Left forelimb (tissue), 1 donor: ENCODE results near the gene PTPRE.

ENCODE experiments used
- DNase-seq: peaks from one replicate; pipeline ENCODE4 v3.0.0-alpha.2; 2018; ENCODE audit warnings: low spot score

PTPRE gene

DNA sequence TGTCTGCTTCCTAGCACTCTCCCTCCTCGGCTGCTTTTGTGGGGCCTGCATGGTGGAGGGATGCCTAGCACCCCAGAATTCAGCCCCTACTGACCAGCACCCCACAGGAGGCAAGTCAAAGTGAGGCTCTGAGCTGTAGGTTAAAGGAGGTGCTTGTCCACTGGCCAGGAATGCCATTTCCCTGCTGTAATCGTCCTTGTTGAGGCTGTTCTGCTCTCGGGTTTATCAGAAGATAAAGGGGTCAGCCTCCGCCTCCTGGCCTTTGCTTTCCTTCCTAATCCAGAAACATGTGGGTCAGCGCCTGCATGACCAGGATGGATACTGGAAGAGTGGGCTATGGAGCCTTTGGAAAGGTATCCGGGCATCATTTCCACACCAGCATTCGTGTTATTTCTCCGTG lies 120.4 kb downstream of the PTPRE start:
- no peak for DNase-seq

DNA sequence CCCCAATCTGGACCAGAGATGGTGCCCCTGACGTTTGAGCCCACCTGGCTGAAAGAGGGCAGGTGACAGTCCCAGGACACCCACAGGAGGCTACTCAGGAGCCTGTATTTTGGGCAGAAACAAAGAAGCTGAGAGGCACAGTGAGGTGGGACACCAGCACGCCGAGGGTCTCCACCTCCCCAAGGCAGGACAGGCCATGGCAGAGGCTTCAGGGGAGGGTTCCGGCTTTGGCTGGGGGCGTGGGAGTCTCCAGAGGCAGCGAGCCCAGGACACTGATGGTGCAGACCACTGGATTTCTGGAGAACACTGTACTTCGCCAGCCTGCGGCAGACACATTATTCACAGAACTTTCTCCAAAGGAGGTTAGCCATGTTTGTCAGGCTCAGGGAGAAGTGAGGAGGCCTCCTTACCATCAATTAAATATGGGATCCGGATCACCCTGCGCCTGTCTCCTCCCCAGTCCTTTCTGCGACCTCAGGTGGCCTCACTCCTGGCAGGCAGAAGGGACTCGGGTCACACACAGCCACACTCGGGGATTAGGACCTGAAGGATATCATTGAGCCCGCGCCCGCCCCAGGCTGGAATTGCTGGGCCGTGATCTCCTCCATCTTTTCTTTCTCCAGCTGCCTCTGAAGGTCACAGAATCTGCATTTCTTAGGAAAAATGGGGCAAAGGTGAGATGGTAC lies 121.1 kb downstream of the PTPRE start:
- DNase-seq: no peak

DNA sequence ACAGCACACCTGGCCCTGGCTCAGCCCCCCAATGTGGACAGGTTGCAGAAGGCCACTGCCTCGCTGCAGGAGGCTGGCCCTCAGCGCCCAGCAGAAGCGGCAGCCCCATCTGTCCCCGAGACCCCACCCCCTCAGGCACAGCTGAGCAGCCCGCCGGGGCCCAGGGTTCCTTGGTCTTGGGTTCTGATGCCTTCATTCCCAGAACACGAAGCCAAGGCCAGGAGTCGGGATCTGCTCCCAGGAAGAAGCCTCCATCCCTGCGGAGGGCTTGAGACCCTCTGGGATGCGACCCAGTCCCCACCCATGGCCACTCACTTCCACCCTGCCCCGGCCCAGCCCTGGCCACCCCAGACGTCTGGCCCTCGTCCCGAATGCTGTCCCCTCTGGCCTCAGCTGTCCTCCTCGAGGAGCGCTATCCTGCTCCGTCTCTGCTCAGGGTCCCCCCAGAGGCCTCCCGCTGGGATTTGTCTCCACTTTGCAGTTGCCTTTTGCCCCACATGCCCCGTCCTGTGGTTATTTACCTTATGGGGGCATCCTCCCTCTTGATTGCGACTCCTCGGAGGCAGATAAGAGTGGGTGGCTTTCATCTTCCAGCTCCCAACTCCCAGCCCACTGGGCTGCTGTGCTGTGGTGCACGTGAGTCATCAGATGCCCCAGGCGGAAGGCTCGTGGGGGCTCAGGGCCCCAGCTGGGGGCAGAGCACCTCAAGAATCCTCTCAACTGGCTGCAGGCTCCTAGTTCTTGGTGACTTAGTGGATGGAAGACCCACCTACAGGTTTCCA lies 121.8 kb downstream of the PTPRE start:
- DNase-seq: no peak

DNA sequence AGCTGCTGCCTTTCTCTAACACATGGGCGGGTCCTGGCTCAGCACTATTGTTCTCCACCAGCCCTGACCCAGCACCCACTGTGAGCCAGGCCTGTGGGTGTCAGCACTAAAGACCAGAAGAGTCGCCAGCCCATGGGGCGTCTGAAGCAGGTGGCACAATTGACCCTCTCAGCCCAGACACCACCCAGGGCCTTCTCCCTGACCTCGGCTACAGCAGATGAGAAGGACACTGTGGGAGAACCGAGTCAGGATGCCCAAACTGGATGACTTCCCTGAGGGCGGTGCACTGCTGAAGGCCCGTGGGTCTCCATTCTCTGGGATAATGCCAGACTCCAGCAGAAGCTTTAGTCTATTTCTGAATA lies 122.4 kb downstream of the PTPRE start:
- no peak for DNase-seq

GRCh38 chr10:128029731-128030369 lies 122.9 kb downstream of the PTPRE start:
- DNase-seq: no peak

- DNase-seq: no peak
These were observed 123.7 kb downstream of the PTPRE start for GRCh38 chr10:128030498-128031072.

GRCh38 chr10:128031216-128031615 lies 124.3 kb downstream of the PTPRE start:
- DNase-seq: no peak

DNA sequence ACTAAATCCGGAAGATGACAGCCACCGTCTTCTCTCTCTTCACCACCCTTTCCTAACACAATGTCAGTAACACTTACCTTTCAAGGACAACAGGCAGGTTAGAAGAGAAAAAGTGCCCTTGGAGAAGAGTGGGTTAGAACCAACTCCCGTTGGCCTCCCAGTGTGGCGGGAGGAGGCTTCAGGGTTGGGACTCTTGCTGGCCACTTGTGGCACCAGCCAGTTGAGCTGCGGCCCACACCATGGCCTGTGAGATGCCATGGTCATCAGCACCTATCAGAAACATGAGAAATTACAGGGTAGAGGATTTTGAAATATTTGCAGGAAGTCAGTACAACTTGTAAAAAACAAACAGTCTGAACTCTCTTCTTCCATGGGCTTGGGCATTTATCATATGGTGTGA lies 125.6 kb downstream of the PTPRE start:
- DNase-seq: no peak

GRCh38 chr10:128035557-128035973 lies 128.7 kb downstream of the PTPRE start:
- DNase-seq: no peak

DNA sequence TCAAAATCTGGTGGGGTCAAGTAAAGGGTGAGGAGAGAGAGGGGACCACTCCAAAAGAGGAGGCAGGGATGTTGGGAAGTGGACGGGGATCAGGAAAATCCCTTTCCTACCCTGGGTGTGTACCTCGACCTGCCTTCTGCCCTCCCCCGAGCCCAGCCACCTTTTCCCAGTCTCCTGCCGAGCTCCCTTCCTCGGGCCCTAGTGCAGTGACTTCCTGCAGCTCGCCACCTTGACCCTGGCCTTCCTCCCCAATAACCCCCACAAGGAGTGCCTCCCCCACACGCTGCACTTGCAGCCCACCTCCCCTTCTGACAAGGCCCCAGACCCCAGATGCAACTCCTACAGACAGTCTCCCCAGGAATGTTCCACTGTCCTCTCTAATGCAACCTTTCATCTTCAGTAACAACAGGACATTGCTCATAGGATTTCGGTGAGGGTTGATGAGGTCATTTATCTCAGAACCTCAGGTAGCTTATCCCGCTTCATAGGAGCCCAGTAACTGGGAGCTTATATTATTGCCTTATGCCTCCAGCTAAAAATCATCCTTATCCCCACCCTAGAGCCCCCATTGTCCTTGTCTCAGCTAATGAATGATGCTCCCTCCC lies 129.2 kb downstream of the PTPRE start:
- DNase-seq: no peak

- no peak for DNase-seq
These were observed 130.0 kb downstream of the PTPRE start for GRCh38 chr10:128036746-128037543.

DNA sequence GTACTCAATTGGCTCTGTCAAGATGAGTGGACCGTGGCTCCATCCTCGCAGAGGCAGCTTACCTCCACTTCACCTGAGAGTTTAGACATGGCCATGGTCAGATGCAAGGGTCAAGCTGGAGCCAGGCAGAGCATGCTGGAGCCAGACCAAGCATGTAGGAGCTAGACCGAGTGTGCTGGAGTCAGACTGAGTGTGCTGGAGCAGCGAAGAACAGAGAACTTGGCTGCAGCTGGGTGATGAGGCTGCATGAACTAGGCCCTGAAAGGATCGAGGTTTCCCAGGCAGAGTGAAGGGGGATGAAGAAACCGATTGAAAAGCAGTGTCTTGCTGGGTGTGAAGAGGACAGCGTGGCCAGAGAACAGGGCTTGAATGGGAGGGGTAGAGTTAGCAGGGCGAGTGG lies 133.2 kb downstream of the PTPRE start:
- no peak for DNase-seq

DNA sequence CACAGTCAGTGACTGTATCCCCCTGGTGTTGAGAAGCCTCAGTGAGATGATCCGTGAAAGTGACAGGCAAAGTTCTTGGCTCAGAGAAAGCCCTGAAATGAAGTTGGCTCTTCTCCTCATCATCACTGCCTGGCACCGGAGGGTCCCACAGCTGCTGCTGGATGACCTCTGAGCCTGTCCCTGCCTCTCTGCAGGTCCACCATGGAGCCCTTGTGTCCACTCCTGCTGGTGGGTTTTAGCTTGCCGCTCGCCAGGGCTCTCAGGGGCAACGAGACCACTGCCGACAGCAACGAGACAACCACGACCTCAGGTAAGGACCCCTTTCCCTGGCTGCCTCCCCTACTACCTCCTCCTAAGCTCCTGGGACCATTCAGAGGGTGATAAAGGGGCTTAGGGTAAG lies 133.8 kb downstream of the PTPRE start:
- DNase-seq: no peak

DNA sequence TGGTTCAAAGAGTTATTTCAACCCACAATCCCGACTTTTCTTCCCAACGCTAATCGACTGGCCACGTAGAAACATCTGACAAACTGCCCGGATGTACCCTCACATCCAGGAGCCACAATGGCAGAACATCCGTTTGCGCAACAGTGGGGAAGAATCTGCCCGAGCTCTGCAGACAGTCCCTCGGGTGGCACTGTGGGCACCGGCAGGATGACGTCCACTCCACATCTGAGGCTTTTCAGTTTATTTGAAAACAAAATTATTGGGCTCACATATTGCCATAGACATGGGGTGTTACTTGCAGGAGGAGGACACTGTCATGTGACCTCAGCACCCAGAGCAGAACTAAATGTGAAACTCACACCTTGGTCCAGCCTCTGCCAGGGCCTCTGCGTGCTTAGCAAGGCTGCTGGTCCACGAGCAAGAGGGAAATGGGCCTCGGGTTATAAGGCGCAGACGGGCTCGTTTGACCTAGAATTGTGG lies 135.3 kb downstream of the PTPRE start:
- no peak for DNase-seq

DNA sequence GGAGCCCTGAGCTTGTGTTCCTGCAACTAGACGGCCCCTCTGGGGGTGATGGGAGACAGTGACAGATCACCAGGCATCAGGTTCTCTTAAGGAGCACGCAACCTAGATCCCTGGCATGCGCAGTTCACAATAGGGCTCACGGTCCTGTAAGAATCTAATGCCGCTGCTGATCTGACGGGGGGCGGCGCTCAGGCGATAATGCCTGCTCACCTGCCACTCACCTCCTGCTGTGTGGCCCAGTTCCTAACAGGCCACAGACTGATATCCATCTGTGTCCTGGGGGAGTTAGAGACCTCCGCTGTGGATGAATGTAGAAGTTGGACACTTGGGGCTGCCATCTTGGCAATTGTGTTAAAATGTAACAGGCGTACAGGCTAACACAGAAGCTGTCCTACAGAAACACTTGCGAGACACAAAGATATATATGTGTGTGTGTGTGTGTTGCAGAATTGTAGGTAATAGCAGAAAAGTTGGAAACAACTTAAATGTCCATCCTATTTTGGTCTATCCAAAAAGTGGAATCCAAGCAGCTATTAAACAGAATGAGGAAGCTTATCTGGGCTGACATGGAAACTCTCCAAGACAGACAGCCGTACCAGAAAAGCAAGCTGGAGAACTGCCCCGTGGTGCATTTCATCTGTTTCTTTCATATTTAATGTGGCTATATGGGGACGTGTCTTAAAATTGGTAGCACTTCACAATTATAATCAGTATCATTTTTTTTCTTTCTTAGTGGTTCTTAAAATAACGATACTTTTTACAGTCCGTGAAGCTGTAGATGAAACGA lies 136.5 kb downstream of the PTPRE start:
- no peak for DNase-seq

- DNase-seq: no peak
These were observed 137.3 kb downstream of the PTPRE start for GRCh38 chr10:128044186-128044585.

- DNase-seq: no peak
These were observed 138.3 kb downstream of the PTPRE start for GRCh38 chr10:128044961-128045832.

DNA sequence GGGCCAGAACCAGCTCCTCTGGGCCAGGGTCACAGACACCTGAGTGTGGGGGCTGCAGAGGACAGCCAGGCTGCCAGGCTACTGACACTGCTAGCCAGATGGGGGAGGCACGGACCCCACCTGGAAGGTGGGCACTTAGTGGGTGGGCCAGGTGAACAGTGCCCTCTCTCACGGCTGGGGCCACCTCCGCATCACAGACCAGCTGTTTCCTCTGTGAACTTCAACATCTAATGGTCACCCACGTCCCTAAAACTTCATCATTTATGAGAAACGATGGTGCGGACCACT lies 138.9 kb downstream of the PTPRE start:
- no peak for DNase-seq

- DNase-seq: no peak
These were observed 139.5 kb downstream of the PTPRE start for GRCh38 chr10:128046156-128046952.
